ENCODE measurements around the gene TFAP2E.

Gene TFAP2E

DNA sequence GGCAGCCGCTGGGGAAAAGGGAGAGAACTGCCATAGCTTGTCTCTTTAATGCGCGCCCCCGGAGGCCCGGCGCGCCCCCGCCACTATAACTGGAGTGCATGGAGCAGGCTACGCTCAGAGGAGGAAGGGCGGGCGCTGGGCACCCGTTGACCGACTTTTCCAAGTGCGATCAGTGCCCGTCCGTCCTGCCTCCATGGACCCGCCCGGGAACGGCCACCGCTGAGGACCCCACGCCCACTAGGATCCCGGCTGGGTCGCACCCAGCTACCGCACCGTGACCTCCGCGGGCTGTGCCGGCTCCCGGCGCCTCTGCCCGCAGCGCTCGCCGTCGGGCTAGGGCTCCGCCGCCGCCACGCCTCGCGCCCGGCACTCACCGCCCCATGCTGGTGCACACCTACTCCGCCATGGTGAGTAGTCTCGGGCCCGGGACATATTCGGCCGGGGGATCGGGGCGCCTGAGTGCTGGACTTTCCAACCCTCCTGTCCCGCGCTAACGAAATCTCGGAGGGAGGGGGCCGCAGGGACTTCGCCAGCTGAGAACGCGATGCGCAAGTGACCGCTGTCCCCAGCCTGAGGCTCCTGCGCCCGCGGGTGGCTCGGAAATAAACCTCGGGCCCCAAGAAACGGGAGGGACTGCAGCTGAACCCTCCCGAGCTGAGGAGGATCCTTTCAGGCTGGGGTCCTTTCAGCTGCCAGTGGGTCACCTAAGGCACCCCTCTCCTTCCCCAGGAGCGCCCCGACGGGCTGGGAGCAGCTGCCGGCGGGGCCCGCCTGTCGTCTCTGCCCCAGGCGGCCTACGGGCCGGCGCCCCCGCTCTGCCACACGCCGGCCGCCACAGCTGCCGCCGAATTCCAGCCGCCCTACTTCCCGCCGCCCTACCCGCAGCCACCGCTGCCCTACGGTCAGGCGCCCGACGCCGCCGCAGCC, at the start of gene TFAP2E:
Gene TFAP2E (plus strand): TSS at position 117 of the 927 bp plus-strand sequence. CDS start 264 bp downstream, at position 381.
- DNase-seq: peak; percentile 81

DNA sequence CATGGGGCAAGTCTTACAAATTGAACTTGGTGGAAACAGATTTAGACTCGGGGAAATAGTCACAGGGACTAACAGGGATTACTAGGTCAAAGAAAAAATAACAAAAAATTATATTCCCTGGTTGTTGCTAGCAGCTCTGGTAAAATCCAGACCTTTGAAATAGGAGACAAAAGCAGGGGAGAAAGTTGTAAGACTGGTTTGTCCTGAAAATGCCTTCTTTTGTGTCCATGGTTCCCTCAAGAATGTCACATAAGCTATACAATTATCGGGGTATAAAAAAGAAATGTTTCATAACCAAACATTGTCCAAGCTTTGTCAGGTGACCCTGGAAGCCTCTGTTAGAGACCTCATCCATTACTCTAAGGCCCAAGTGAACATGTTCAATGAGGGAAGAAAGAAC, 49.0 kb upstream of the TFAP2E start:
- no peak for DNase-seq

DNA sequence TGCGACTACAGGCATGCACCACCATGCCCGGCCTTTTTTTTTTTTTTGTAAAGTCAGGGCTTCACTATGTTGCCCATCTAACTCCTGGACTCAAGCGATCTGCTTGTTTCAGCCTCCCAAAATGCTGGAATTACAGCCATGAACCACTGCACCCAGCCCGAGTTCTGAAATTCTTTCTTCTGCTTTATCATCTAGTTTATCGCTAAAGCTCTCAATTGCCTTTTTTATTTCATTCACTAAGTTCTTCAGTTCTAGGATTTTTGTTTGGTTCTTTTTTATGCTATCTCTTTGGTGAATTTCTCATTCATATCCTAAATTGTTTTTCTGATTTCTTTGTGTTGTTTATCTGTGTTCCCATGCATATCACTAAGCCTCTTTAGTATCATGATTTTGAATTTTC, 42.9 kb upstream of the TFAP2E start:
- no peak for DNase-seq

DNA sequence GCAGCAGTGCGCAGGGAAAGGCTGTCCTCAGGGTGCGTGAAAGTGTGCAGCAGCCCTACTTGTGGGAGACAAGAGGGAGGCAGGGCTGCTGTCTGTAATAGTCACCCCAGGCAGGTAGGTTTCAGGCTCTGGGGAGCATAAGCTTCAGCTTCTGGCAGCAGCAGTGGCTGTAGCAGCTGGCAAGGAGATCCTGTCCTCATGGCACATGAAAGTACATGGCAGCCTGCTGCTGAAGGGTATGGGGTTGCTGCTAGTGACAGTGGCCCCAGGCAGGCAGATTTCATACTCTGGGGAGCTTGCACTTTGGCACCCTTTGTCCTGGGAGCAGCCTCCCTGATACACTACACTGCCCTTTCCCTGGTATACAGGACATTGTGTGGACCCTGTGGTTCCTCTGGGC, 42.2 kb upstream of the TFAP2E start:
- no peak for DNase-seq

DNA sequence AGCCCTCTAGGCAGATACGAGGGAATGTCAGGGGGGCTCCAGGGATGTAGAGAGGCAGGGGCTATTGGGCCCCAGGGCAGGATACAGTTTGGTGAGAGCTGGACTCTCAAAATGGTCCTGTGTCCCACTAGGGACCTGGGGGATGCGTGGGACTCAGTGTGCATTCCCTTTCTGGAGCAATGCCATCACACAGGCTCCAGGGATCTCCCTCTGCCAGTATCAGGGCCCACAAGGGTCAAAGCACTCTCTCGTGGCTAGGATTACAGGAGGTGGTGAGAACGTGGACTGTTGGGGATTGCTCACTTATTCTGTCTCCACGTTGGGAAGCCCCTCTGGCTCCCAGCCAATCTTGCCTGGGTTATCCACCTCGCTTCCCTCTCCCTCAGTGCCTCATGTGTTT, 41.7 kb upstream of the TFAP2E start:
- no peak for DNase-seq

DNA sequence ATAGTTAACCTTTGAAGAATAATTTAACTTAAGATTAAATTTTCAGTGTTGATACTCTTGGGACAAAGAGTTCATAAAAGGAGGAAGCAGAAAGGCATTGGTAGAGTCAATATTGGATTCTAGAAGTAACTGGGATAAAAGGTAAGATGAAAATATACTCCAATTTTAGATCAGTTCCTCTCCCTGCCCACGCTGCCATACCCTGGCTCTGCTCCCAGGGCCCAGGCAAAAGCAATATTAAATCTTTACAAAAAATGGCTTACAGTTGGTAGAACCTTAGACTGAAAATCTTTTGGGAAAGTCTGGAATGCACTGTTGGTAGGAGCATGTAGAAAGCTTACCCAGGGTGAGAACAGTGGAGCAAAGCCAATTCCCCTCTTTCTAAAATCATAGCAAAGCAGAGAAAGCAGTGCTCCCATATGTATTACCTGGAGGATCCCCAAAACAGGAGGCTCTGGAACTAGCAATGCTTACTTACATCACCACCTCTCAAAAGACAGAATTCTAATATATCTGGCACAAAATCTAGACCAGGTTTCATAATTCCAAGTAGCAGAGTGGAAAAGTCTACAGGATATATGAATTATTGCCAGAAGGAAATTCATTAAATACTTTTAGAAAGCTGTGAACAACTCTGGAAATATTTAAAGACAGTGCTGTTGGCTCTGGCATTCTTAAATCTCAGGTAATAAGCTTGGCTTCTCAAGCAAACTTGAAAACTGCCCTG, 40.5 kb upstream of the TFAP2E start:
- DNase-seq: no peak

DNA sequence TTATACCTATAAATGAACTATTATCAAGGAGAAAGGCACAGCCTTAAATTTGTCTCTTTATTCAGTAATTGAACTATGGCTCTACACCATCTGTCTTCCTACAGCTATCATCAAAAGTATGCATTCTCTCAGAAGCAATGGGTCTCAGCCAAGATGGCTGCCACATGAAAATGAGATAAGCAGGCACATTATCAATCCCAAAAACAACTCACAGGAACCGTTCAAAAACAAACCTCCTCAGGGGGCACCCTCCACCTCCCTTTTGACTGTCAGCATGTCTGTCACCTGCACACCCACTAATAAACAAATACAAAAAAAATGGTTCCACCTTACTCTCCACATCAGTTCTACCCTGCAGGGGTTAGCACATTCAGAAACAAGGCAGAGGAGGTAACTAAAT, 39.5 kb upstream of the TFAP2E start:
- no peak for DNase-seq

DNA sequence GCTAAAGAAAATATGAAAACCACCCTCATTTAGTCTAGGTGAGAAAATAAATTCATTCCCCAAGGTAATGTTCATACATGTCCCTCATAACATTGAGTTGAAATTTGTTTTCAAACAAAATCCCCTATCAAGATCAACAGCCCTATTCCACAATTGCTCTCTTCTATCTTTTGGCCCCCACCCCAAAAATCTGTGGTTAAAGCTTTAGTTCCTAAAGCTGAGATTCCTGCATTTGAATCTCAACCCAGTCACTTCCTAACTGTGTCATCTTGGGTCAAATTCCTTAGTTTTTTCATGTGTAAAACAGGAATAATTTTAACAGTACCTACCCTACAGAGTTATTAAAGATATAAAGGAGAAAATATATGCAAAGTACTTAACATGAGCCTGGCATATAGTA, 37.9 kb upstream of the TFAP2E start:
- DNase-seq: no peak

DNA sequence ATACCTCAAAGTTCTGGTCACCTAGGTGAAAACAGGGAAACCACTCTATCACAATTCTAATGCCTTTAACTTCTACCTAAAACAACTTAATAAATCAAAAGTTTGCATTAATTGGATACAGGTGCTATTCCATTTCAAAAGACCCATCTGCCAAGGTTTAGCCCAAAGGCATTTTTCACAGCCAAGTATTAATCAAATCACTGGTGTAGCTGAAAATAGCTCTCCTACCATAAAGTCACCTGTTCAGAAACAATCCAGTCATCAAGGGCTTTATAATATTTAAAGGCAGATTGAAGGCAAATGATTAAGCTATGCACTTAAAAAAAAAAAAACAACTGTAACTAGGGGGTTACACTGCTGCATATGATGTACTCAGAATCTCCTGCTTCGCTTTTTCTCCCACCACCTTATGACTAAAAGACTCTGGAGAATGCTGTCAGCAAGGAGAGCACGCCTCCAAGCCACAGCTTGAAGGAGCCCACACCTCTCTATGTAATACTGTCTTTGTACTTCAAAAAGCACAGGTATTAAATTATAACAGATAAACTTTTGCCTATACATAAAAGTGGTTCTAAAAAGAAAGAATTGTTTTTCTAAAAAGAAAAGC, 36.5 kb upstream of the TFAP2E start:
- DNase-seq: no peak

DNA sequence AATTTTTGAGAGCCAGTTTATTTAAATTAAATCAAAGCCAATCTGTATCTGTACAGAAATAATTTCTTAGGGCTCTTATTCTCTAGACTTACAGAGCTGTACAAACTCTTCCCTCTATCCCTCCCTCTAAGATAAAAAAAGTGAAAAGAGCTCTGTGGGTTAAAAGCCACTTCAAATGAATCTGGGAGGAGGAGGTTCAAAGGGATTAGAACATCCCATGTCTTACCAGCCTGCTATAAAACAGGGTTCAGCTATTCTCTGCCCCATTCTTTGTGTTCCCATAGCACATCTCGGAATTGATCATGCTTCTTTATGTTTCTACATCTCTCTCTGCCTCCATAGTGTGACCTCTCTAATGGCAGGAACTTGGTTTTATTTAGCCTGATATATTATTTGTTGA, 35.3 kb upstream of the TFAP2E start:
- no peak for DNase-seq

DNA sequence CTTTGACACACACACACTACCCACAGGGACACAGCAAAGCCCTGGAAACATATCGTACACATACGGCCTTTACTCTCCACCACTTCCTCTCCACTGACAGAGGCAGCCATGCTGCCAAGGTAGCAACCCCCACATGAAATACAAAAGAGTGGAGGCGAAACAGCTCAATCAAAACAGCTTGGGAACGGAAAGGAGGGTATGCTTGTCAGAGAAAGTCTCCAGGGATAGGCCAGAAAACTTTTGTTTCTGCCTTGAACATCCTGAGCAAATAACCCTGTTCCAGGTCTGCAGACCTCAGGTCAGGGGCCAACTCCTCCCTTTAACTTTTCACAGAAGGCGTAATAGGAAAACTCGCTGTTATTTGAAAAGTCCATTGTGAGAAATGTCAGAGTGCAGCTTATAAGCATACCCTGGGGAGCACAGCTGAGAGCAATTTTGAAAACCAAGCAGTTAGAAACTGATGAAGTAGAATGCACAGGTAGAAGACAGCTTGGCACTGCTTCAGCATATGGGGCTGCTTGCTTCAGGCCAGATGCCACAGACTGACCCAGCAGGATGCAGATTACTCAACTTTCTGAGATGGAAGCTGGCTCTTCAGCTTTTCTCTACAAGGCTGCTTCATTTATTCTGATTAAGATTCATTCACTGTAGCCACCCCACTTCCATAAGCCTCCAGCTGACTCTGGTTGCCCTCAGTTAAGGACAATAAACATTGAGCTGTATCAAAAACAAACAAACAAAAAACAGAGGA, 33.9 kb upstream of the TFAP2E start:
- peak; percentile 10 for DNase-seq

DNA sequence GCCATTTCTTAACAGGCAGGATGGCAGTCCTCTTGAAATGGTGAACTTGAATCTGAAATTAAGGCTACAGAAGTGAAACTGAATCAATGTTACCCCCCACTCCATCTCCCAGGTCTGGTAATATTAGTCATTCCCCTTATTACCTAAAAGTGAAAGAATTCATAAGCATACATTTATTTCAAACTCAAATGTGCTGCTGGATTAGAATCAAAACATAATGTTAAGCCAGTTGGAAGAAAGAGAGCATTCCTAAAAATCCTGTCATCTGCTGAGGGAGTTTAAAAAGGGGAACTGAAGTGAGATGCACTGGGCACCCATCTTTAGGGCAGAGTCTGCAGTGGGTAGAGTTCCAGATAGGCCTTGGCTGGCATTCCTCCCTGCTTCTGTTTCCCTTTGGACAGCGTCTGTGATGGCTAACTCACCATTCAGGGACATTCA, 33.3 kb upstream of the TFAP2E start:
- DNase-seq: no peak

DNA sequence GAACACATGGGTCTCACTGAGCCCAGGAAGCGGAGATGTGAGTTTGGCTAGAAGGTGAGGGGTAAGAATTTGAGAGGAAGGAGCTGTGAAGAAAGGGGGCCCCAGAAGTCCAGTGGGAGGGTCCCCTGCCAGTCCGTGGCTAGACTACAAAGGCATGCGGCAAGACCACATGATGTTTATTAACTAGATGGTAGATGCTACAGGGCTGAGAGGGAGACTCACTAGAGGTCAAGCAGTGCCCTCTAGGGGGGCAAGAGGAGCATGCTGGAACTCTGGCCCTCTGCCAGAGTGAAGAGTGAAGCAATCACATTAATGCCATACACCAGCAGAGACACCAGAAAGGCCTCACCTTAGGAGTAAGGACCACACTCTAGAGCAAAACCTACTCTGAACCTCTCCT, 28.1 kb upstream of the TFAP2E start:
- peak; percentile 27 for DNase-seq

DNA sequence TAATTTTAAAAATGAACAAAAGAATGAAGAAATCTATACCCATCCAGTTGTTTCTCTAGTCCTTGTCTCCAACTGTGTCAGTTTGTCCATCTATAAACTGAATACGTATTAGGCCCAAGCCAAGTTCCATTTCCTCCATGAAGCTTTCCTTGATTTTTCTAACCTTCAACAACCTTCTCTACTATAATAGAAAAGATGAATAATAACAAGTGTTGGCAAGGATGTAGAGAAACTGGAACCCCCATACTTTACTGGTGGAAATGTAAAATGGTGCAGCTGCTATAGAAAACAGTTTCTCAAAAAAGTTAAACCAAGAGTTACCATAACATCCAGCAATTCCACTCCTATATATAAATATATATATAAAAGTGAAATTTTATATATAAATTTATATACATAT, 26.5 kb upstream of the TFAP2E start:
- no peak for DNase-seq

DNA sequence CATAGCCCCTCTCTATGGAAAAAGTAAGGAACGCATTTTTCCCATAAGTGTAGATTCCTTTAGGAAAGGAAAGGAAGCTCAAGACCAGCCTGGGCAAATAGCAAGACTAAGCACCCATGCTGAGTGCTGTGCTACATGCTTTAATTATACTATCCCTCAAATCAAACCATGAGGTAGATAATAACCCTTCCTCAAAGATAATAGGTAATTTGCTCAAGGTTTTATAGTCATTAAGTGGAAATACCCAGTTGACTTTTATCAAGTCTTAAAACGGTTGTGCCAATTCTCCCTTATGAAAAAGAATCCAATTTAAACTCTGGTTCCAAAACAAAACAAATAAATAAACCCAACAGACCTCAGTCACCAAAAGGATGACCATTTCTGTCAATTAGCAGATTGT, 19.3 kb upstream of the TFAP2E start:
- no peak for DNase-seq

DNA sequence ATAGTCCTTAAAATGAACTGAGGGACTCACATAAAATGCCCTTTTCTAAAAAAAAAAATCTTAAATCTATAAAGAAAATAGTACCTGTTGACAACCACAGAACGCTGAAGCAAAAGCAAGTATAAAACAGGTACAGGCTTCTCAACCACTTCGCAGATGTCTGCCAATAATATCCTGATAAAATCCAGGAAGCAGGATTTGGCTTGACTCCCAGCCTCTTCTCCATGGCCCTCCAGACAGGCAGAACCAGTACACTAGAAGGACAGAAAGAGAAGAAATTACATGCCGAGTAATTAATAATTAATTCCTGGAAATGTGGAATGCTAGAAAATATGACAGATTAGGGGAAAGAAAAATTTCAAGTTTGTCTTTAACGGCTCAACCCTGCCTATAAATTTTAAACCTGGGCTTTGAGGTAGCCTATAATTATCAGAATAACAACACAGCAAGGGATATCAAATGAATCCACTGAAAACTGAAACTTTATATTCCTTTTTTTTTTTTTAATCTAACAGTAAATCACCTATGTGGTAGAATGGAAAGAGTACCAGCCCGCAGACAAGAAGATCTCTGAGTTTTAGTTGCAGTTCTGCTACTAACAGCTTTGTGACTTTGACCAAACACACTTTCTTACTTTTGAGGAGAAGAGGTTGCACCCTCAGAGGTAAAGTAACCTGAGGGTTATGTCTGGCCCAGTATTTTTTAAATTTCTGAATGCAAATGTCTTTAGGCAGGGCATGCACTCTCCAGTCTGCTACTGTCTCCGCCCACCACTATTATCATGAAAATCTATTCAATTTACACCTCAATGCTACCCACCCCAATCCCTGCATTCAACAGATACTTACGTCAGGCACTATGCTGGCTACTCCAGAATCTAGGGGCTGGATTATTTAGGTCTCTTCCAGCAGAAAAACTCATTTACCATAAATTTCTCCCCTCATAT, 18.6 kb upstream of the TFAP2E start:
- DNase-seq: no peak

DNA sequence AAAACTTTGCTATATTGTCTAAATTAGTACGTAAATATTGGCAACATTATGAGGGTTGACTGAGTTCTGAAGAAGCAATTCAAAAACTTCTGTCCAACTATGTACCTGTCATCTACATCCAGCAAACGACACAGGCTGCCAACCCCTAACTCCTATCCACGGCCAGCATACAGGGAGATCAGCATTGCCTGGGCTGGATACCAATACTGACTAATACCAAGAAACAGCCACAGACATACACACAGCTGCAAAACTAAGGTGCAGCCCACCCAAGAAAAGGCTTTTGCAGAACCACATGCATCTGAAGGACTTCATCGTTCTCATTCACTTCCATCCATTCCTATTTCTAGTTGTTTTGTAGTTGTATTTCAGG, 17.9 kb upstream of the TFAP2E start:
- no peak for DNase-seq

DNA sequence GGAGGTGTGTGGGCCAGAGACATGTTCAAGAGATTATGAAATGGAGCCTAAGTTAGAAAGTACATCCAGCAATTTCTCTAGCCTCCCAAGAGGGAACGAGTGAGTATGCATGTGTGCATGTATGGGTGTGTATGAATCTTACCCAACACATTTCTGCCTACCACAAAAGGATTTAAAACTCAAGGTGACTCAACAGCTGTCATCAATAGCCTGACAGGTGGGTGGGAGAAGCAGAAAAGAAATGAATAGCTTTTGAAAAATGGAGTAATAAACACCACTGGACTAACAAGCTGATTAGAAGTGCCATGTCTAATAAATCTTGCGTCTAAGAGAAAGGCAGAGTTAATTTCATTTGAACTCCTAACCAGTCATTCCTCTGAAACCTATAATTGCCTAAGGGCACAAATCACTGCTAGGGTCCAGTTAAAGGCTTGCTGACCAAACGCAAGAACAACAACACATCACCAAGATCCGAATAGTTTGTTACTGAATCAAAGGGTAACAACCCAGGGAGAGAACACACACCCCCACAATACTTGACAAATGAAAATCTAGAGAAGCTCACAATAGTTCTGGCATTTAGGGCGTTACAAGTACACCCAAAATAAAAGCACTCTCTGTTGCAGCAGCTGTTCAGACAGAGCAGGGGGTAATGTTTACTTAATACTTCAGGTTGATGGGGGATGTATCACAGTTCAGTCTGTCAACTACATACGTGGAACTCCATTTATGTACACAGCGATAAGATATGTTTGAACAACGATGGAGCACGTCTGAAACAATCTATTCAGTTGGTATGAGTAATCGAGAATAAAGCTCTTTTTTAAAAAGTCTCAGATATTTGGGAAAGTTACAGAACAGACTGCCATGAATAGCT, 17.3 kb upstream of the TFAP2E start:
- DNase-seq: no peak

DNA sequence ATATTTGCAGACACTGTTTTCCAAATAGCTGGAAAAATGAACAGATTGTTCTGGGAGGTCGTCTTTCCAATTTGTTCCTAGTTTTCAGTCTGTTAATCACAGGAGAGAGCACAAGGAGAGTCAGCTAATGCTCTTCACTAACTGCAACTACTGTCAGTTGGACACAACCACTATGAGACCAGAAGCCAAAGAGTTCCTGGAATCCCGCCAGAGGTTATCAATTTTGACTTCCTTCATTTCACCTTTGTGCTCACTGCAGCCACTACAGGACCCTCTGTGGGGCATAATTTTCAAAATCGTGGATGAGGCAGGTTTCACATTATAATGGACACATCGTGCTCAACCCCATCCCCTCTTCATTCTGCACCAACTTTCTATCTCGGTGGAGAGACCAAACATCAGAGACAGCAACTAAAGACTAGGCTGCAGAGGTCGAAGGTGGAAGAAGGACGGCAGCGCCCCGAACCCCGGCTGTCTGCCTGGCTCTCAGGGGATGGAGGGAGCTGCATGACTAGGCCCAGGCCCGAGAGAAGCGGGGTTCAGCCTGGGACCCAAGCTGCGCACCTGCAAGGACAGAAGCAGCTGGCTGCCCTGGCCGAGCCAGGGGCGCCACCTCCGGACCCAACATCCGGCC, 16.5 kb upstream of the TFAP2E start:
- no peak for DNase-seq

DNA sequence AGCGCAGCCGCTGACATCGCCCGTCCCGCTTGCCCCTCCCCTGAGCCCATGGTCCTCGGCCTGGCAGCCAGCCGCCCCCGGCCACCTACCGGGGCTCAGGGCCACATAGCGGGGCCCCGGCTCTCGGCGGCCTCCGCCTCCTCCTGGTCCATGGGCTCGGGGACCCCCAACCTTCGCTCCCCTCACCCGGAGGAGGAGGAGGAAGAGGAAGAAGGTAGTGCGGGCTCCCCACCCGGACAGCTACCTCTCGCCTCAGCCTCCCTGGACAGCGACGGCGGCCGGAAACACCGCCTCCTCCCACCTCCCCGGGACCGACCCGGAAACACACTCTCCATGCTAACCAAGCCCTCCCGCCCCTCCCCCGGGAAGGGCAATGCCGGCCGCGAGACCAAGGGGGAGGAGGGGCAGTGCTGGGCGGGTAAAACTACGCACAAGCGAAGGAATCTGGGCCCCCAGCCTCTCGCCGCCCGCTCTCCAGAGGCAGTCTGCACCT, 15.9 kb upstream of the TFAP2E start, which contains the start of gene KIAA0319L:
Gene KIAA0319L (minus strand): TSS at position 286 of the 493 bp plus-strand sequence. CDS start 2,912 bp downstream, outside the sequence.
- DNase-seq: peak; percentile 99

Data from retina (tissue), 1 donor.